Thyroid gland (tissue), 4 donors: ENCODE results near the gene IGSF9B.

Source experiments
- POLR2A ChIP-seq, 2 donors: fragments of 450-650 bp; IDR thresholded peaks; one replicate each; pipeline ENCODE4 v1.6.1; 2017; ENCODE audit warnings: antibody characterized with exemption in 2 of 2, mild to moderate bottlenecking in 2 of 2, moderate library complexity in 1 of 2
- TF ChIP-seq, protein P1 (sequence below), 6 experiments: fragments of 200-600 bp in 3 of 6; fragments of 450-650 bp in 3 of 6; sonication (generic) in 3 of 6; IDR thresholded peaks; one replicate each; pipeline ENCODE4 v1.5.1; 2016 to 2019; ENCODE audit warnings: antibody characterized with exemption in 6 of 6, mild to moderate bottlenecking in 2 of 6, inconsistent platforms in 1 of 6, moderate library complexity in 1 of 6

DNA sequence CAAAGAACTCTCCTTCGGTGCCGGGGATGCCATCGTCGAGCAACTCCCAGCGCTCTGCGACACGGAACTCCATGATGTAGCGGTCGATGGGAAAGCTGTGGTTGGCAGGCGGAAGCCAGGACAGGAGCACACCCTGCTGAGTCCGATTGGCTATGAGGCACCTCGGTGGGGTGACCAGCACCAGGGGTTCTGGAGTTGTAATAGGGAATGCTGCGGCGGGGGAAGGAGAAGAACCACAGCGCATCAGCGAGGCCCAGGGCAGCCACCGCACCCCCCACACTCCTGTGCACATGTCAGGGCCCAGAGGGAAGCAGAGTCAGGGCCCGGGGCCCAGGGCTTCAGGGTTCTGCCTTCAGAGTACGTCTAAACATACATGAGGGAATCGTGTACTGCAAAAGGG, 31.0 kb downstream of the IGSF9B start:
- TF ChIP-seq POLR2A (IDR thresholded peaks at IDR 0.05): no peak
- TF ChIP-seq, protein P1, sequence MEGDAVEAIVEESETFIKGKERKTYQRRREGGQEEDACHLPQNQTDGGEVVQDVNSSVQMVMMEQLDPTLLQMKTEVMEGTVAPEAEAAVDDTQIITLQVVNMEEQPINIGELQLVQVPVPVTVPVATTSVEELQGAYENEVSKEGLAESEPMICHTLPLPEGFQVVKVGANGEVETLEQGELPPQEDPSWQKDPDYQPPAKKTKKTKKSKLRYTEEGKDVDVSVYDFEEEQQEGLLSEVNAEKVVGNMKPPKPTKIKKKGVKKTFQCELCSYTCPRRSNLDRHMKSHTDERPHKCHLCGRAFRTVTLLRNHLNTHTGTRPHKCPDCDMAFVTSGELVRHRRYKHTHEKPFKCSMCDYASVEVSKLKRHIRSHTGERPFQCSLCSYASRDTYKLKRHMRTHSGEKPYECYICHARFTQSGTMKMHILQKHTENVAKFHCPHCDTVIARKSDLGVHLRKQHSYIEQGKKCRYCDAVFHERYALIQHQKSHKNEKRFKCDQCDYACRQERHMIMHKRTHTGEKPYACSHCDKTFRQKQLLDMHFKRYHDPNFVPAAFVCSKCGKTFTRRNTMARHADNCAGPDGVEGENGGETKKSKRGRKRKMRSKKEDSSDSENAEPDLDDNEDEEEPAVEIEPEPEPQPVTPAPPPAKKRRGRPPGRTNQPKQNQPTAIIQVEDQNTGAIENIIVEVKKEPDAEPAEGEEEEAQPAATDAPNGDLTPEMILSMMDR (IDR thresholded peaks at IDR 0.05): no peak
